ENCODE data around the gene SGTA.

GRCh38 chr19:2733930-2734588 lies 49.0 kb downstream of the SGTA start:
- TF ChIP-seq CTCF (IDR thresholded peaks at IDR 0.05): no peak
- no peak for TF ChIP-seq POLR2A (IDR thresholded peaks at IDR 0.05)
- TF ChIP-seq POLR2AphosphoS5 (IDR thresholded peaks at IDR 0.05): no peak

Measured in prostate gland (tissue), 2 donors.